Upper lobe of left lung (tissue), 4 donors: ENCODE results near the gene SNAPC4.

Experiments used
- EP300 ChIP-seq, 4 donors: sonication (generic); formaldehyde crosslinking; IDR thresholded peaks; one replicate each; pipeline ENCODE4 v1.5.1; 2017; ENCODE audit warnings: antibody characterized with exemption in 4 of 4, control low read depth in 2 of 4
- POLR2A ChIP-seq, 4 donors: fragments of 450-650 bp; IDR thresholded peaks; one replicate each; pipeline ENCODE4 v1.5.1; 2016 to 2017; ENCODE audit warnings: antibody characterized with exemption in 4 of 4, mild to moderate bottlenecking in 2 of 4
- TF ChIP-seq, protein P1 (sequence below), 6 experiments: fragments of 450-650 bp in 4 of 6; fragments of 200-600 bp in 2 of 6; sonication (generic) in 2 of 6; IDR thresholded peaks; one replicate each; pipeline ENCODE4 v1.5.1; 2016 to 2019; ENCODE audit warnings: antibody characterized with exemption in 6 of 6

DNA sequence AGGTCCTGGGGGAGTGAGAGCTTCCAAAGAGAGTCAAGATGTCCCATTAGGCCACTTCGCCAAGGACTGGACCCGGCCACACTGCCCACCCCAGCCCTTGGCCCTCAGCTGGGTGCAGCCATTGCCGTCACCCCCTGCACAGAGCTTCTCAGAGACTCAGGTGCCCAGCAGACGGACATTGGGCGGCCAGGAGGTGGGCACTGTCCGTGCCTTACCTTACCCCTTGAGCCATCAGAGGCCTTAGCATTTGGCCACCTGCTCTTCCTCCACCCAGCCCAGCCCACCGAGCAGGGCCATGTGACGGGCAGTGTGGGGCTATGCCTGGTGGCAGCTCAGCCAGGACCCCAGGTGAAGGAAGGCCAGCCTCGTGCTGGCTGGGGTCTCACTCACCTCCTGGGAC, 33.1 kb downstream of the SNAPC4 start:
- TF ChIP-seq, protein P1, sequence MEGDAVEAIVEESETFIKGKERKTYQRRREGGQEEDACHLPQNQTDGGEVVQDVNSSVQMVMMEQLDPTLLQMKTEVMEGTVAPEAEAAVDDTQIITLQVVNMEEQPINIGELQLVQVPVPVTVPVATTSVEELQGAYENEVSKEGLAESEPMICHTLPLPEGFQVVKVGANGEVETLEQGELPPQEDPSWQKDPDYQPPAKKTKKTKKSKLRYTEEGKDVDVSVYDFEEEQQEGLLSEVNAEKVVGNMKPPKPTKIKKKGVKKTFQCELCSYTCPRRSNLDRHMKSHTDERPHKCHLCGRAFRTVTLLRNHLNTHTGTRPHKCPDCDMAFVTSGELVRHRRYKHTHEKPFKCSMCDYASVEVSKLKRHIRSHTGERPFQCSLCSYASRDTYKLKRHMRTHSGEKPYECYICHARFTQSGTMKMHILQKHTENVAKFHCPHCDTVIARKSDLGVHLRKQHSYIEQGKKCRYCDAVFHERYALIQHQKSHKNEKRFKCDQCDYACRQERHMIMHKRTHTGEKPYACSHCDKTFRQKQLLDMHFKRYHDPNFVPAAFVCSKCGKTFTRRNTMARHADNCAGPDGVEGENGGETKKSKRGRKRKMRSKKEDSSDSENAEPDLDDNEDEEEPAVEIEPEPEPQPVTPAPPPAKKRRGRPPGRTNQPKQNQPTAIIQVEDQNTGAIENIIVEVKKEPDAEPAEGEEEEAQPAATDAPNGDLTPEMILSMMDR (IDR thresholded peaks at IDR 0.05), result no peak
- no peak for TF ChIP-seq POLR2A (IDR thresholded peaks at IDR 0.05)
- no peak for TF ChIP-seq EP300 (IDR thresholded peaks at IDR 0.05)
